ENCODE measurements around the gene SLC48A1. TPM values are rescaled to one million over a fixed set of nuclear protein-coding genes. Genes with fewer than 3 reads are reported as not detected.
A peak's percentile ranks its signal among the peaks of the same experiment; 100 is the strongest.

The SLC48A1 gene
- total RNA-seq, 1 donor from 2014 or later: 5.1 TPM

DNA sequence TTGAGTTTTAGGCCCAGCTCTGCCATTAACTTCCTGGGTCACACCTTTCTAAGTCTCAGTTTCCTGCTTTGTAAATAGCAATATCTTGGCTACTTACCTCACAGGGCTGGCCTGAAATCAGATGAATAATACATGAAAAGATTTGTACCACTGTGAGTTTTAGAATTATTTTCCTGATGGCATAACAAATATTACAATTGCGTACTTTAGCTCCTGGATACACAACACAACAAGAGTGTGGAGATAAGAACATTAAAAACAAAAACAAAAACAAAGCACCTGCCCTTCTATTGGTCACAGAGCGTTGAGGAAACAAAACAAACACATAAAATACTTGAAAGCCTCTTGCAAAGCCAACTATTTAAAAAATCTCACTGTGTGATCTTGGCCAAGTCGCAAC lies 51.6 kb downstream of the SLC48A1 start:
- no peak for DNase-seq (ENCODE audit: low spot score)

- DNase-seq (ENCODE audit: low spot score): peak; percentile 65
These were observed 52.2 kb downstream of the SLC48A1 start for GRCh38 chr12:47825173-47825639.

DNA sequence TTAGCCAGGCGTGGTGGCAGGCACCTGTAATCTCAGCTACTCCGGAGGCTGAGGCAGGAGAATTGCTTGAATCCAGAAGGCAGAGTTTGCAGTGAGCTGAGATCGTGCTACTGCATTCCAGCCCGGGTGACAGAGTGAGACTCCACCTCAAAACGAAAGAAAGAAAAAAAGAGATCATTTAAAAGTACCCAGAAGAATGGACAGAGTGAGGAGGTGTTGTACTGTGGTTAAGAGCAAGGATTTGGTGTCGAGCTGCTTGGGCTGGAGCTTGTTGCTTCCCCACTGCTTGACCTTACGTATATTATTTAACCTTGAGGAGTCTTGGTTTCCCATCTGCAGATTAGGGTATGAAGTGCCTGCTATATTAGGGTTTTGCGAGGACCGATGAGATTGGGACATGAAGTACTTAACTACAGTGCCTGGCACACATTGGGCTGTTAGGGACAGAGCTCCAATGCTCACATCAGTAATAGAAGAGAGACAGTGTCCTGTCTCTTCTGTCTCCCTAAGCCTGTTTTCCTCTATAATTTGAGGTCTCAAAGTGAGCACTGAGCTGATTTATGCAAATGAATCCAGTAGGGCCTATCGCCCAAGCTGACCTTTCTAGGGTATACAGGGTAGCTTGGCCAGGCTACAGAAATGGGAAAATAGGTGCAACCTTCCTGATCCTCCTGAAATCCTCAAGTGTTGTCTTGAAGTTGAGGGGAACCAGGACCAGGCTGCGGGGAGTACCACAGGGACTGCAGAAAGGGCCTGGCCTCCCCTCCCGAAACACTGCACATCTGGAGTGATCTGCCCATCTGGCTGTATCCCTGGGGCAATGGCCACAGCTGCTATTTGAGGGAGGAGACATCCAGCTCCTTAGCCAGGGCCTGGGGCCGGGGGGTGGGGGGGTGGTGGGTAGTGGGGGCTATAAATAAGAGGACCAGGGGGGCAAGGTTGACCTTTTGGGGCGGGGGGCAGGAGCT lies 55.3 kb downstream of the SLC48A1 start:
- no peak for DNase-seq (ENCODE audit: low spot score)

DNA sequence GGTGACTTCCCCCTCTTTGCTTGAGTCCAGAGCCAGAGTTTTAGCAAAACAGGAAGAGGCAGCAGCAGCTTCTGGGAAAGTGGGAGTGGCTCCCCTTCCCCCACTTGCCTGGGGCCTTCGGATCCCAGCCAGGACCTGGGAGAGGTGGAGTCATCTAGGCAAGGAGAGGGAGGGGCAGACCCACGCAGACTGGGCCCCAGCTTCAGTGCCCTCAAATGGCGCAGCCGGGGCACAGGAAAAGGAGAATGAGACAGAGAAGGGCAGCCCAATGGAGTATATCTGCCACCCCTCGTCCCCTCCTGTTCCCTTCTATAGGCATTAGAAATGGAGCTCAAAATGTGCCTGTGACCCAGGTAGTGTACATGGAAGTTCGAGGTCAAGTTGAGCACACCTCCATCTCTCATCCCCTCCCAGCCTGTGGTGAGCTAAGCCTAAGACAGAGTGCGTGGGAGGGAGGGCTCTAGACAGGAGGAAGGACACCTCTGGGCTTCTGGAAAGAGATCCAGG lies 56.0 kb downstream of the SLC48A1 start:
- peak; percentile 91 for DNase-seq (ENCODE audit: low spot score)

GRCh38 chr12:47829584-47829983 lies 56.5 kb downstream of the SLC48A1 start:
- DNase-seq (ENCODE audit: low spot score): no peak

Other genes starting within 250 kb of the SLC48A1 start
- 49.6 TPM for gene RPAP3, start 67.2 kb upstream of the SLC48A1 start, total RNA-seq (ENCODE audit: insufficient read depth, low replicate concordance)
- gene ENDOU, start 47.7 kb upstream of the SLC48A1 start, total RNA-seq (ENCODE audit: insufficient read depth, low replicate concordance): 2.9 TPM
- gene RAPGEF3, start 14.4 kb upstream of the SLC48A1 start, total RNA-seq (ENCODE audit: insufficient read depth, low replicate concordance): 6.0 TPM
- 23.6 TPM for gene HDAC7, start 46.7 kb downstream of the SLC48A1 start, total RNA-seq (ENCODE audit: insufficient read depth, low replicate concordance)
- gene VDR, start 131.8 kb downstream of the SLC48A1 start, total RNA-seq (ENCODE audit: insufficient read depth, low replicate concordance): 4.1 TPM
- gene TMEM106C, start 190.4 kb downstream of the SLC48A1 start, total RNA-seq (ENCODE audit: insufficient read depth, low replicate concordance): 35.6 TPM
- gene COL2A1, start 231.2 kb downstream of the SLC48A1 start, total RNA-seq (ENCODE audit: insufficient read depth, low replicate concordance): 0.48 TPM

Data from umbilical cord (tissue), 2 donors.